Upper lobe of left lung (tissue), 4 donors: ENCODE results near the gene NXPH1.

Source experiments
- POLR2AphosphoS5 ChIP-seq, 2 donors: sonication (generic); formaldehyde crosslinking; IDR thresholded peaks; one replicate each; pipeline ENCODE4 v1.5.1; 2017; ENCODE audit warnings: antibody characterized with exemption in 2 of 2
- TF ChIP-seq, protein P1 (sequence below), 6 experiments: fragments of 450-650 bp in 4 of 6; fragments of 200-600 bp in 2 of 6; sonication (generic) in 2 of 6; IDR thresholded peaks; one replicate each; pipeline ENCODE4 v1.5.1; 2016 to 2019; ENCODE audit warnings: antibody characterized with exemption in 6 of 6

DNA sequence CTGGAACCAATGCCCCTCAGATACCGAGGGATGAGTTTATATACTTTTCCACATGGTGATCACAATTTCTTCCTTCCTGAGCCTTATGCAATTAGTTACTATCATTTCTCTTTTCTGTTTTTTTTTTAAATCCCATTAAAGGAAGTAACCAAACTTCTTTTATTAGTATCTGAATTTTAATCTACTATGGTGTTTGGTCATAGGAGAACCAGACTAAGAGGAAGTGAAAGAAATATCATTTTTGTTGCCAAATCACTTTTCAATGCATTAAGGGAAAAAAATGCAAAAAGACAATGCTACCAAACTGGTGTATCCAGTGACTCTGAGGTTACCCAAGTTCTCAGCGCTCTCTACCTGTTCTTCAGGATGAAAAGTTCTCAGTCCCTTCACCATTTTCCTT lies 167.7 kb downstream of the NXPH1 start:
- TF ChIP-seq, protein P1, sequence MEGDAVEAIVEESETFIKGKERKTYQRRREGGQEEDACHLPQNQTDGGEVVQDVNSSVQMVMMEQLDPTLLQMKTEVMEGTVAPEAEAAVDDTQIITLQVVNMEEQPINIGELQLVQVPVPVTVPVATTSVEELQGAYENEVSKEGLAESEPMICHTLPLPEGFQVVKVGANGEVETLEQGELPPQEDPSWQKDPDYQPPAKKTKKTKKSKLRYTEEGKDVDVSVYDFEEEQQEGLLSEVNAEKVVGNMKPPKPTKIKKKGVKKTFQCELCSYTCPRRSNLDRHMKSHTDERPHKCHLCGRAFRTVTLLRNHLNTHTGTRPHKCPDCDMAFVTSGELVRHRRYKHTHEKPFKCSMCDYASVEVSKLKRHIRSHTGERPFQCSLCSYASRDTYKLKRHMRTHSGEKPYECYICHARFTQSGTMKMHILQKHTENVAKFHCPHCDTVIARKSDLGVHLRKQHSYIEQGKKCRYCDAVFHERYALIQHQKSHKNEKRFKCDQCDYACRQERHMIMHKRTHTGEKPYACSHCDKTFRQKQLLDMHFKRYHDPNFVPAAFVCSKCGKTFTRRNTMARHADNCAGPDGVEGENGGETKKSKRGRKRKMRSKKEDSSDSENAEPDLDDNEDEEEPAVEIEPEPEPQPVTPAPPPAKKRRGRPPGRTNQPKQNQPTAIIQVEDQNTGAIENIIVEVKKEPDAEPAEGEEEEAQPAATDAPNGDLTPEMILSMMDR (IDR thresholded peaks at IDR 0.05) = no peak
- TF ChIP-seq POLR2AphosphoS5 (IDR thresholded peaks at IDR 0.05) = no peak
